Astrocyte (in vitro differentiated cells and primary cell): ENCODE data around the gene C10orf120. TPM values are rescaled to one million over a fixed set of nuclear protein-coding genes. Genes with fewer than 3 reads are reported as not detected.

ENCODE experiments used
- DNase-seq: peaks from one replicate; pipeline ENCODE4 v3.0.0-alpha.2; 2010; ENCODE audit warnings: low read depth
- FAIRE-seq: peaks from 2 replicates; lab custom pipeline; 2011; peaks lifted over from hg19 to GRCh38; lab: Jason Lieb, UNC
- H2AFZ ChIP-seq: 2 replicates; pipeline ENCODE4 v1.6.0; 2012; ENCODE audit warnings: low read depth, low read length, inconsistent platforms
- H3K27ac ChIP-seq: 2 replicates; pipeline ENCODE4 v1.5.1; 2011; ENCODE audit warnings: low read depth, low read length, inconsistent platforms
- H3K27me3 ChIP-seq: 2 replicates; pipeline ENCODE4 v1.6.0; 2011; ENCODE audit warnings: low read length, inconsistent platforms; ENCODE audit not compliant: insufficient read depth
- H3K36me3 ChIP-seq: 2 replicates; pipeline ENCODE4 v1.5.1; 2011; ENCODE audit warnings: low read length, inconsistent platforms; ENCODE audit not compliant: insufficient read depth
- H3K4me1 ChIP-seq: 2 replicates; pipeline ENCODE4 v1.5.1; 2011; ENCODE audit warnings: low read length, inconsistent platforms; ENCODE audit not compliant: insufficient read depth
- H3K4me2 ChIP-seq: 2 replicates; pipeline ENCODE4 v1.6.0; 2012; ENCODE audit warnings: low read length, inconsistent platforms
- H3K4me3 ChIP-seq: 2 replicates; pipeline ENCODE4 v1.5.1; 2011; ENCODE audit warnings: low read depth, mild to moderate bottlenecking, low read length, inconsistent platforms; ENCODE audit not compliant: insufficient read depth
- H3K79me2 ChIP-seq: 2 replicates; pipeline ENCODE4 v1.6.0; 2012; ENCODE audit warnings: mild to moderate bottlenecking, low read length, inconsistent platforms; ENCODE audit not compliant: insufficient read depth
- H3K9ac ChIP-seq: 2 replicates; pipeline ENCODE4 v1.6.0; 2012; ENCODE audit warnings: mild to moderate bottlenecking, low read length, inconsistent platforms
- H3K9me3 ChIP-seq: 2 replicates; pipeline ENCODE4 v1.5.1; 2012; ENCODE audit warnings: low read depth, mild to moderate bottlenecking, low read length, inconsistent platforms; ENCODE audit not compliant: insufficient read depth
- H4K20me1 ChIP-seq: 2 replicates; pipeline ENCODE4 v1.6.0; 2012; ENCODE audit warnings: low read length, inconsistent platforms; ENCODE audit not compliant: insufficient read depth
- H3K27ac Mint-ChIP-seq: one replicate; pipeline ENCODE4 v1.8.0; 2021; ENCODE audit warnings: mild to moderate bottlenecking, mixed read lengths; ENCODE audit not compliant: unreplicated experiment
- H3K27me3 Mint-ChIP-seq: one replicate; pipeline ENCODE4 v1.8.0; 2021; ENCODE audit warnings: low read depth, mixed read lengths; ENCODE audit not compliant: unreplicated experiment
- H3K36me3 Mint-ChIP-seq: one replicate; pipeline ENCODE4 v1.8.0; 2021; ENCODE audit warnings: low read depth, mixed read lengths; ENCODE audit not compliant: unreplicated experiment
- H3K4me1 Mint-ChIP-seq: one replicate; pipeline ENCODE4 v1.8.0; 2021; ENCODE audit warnings: low read depth, mixed read lengths; ENCODE audit not compliant: unreplicated experiment
- H3K4me3 Mint-ChIP-seq: one replicate; pipeline ENCODE4 v1.8.0; 2021; ENCODE audit warnings: mild to moderate bottlenecking, moderate library complexity, mixed read lengths; ENCODE audit not compliant: unreplicated experiment
- H3K9me3 Mint-ChIP-seq: one replicate; pipeline ENCODE4 v1.8.0; 2021; ENCODE audit warnings: mild to moderate bottlenecking, mixed read lengths; ENCODE audit not compliant: unreplicated experiment
- CTCF ChIP-seq: IDR thresholded peaks from 2 replicates; pipeline ENCODE4 v1.5.1; 2011; ENCODE audit warnings: low read depth, mild to moderate bottlenecking, inconsistent platforms, low read length, moderate library complexity; ENCODE audit not compliant: insufficient read depth
- EZH2 ChIP-seq: IDR thresholded peaks from 2 replicates; pipeline ENCODE4 v1.6.1; 2012; ENCODE audit warnings: mild to moderate bottlenecking, low read length, inconsistent platforms; ENCODE audit not compliant: insufficient read depth
- total RNA-seq: library from RNA; stranded (reverse); gene quantifications from 2 replicates; pipeline ENCODE4 v1.2.1, GENCODE V29; 2021

C10orf120 gene
- total RNA-seq, 1 donor from 2014 or later, result not detected

- Mint-ChIP-seq H3K4me3 (no peak overlapping the region), H3K4me1 (no peaks in the 10 kb centered on the region), H3K27ac (no peak overlapping the region), H3K36me3 (no peaks in the 10 kb centered on the region), H3K9me3 (peaks cover 5% of the 10 kb centered on the region), H3K27me3 (peaks cover 4% of the 10 kb centered on the region)
- Histone ChIP-seq H3K9ac (no peak overlapping the region), H3K27ac (no peak overlapping the region), H3K4me3 (no peak overlapping the region), H3K36me3 (no peaks in the 10 kb centered on the region), H3K79me2 (no peaks in the 10 kb centered on the region), H3K9me3 (no peaks in the 10 kb centered on the region), H4K20me1 (no peaks in the 10 kb centered on the region), H2AFZ (no peak overlapping the region), H3K4me1 (no peaks in the 10 kb centered on the region), H3K4me2 (no peak overlapping the region), H3K27me3 (no peaks in the 10 kb centered on the region)
- FAIRE-seq (no peak), DNase-seq (no peak)
- TF ChIP-seq CTCF (no peak), EZH2 (no peak)
These were observed 7.3 kb upstream of the C10orf120 start for GRCh38 chr10:122706947-122707346.

GRCh38 chr10:122706467-122706866 lies 6.8 kb upstream of the C10orf120 start:
- Histone ChIP-seq H3K27ac (no peak overlapping the region), H3K4me2 (no peak overlapping the region), H3K9me3 (no peaks in the 10 kb centered on the region), H4K20me1 (no peaks in the 10 kb centered on the region), H3K9ac (no peak overlapping the region), H3K4me1 (no peaks in the 10 kb centered on the region), H3K36me3 (no peaks in the 10 kb centered on the region), H3K27me3 (no peaks in the 10 kb centered on the region), H3K4me3 (no peak overlapping the region), H2AFZ (no peak overlapping the region), H3K79me2 (no peaks in the 10 kb centered on the region)
- DNase-seq (no peak), FAIRE-seq (no peak)
- peaks cover 5% of the 10 kb centered on the region for H3K9me3 Mint-ChIP-seq
- H3K4me1 Mint-ChIP-seq, result no peaks in the 10 kb centered on the region
- no peaks in the 10 kb centered on the region for H3K36me3 Mint-ChIP-seq
- H3K27ac Mint-ChIP-seq, result no peak overlapping the region
- H3K4me3 Mint-ChIP-seq, result no peak overlapping the region
- TF ChIP-seq EZH2 (no peak), CTCF (no peak)
- H3K27me3 Mint-ChIP-seq, result peaks cover 4% of the 10 kb centered on the region

DNA sequence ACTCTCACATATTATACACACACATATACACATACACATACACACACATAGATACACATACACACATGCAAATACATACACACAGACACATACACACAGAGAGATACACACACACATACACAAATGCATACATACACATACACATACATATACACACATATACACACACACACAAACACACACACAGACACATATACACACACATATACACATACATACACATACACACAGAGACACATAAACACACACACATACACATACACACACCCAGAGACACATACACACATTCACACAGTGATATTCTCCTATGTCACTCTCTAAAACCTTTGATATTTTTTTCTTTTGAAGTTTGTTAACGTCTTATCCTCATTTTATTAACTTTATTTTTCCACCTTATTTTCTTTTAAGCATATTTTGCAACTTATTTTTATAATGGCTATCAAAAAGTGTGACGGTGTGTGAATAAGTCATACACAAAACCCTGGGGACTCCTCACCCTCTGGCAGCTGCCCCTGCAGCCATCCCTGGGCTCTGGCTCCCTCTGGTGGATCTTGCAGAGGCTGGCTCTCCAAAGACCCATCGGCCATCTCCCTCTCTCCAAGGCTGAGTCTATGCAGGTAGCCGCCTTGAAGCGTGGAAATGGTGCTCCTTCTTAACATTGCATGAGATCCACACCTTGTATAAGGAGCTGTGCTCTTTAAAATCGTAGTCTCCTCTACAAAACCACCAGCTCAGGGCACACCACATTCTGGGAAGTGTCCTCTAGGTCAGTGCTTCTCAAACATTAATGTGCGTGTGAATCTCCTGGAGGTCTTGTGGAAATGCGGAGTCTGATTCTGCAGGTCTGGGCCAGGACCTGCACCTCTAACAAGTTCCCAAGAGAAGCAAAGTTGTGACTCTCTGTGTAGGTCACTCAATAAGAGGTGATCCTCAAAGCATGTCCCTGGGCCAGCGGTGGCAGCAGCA lies 4.1 kb upstream of the C10orf120 start:
- Histone ChIP-seq H3K79me2 (no peaks in the 10 kb centered on the region), H4K20me1 (no peaks in the 10 kb centered on the region), H3K9ac (no peak overlapping the region), H3K4me3 (no peak overlapping the region), H3K4me2 (no peak overlapping the region), H3K36me3 (no peaks in the 10 kb centered on the region), H3K27me3 (no peaks in the 10 kb centered on the region), H2AFZ (no peak overlapping the region), H3K4me1 (no peaks in the 10 kb centered on the region), H3K9me3 (no peaks in the 10 kb centered on the region), H3K27ac (no peak overlapping the region)
- no peak overlapping the region for H3K27ac Mint-ChIP-seq
- DNase-seq (peak; percentile 10), FAIRE-seq (no peak)
- H3K4me1 Mint-ChIP-seq, result no peaks in the 10 kb centered on the region
- TF ChIP-seq CTCF (peak; percentile 66), EZH2 (no peak)
- H3K9me3 Mint-ChIP-seq, result peaks cover 5% of the 10 kb centered on the region
- H3K36me3 Mint-ChIP-seq, result no peaks in the 10 kb centered on the region
- no peak overlapping the region for H3K4me3 Mint-ChIP-seq
- no peaks in the 10 kb centered on the region for H3K27me3 Mint-ChIP-seq
